GM12878 (cell line): Measurements from ENCODE around the gene NR1D2. TPM values are rescaled to one million over a fixed set of nuclear protein-coding genes. Genes with fewer than 3 reads are reported as not detected.

Source experiments
- BCL11A ChIP-seq: IDR thresholded peaks from 2 replicates; pipeline ENCODE4 v1.6.1; 2011; ENCODE audit warnings: low read depth, low read length
- CHD1 ChIP-seq: IDR thresholded peaks from 2 replicates; pipeline ENCODE4 v1.6.1; 2012; ENCODE audit warnings: low read depth, low read length, improper control_type of control experiment
- FOS ChIP-seq: IDR thresholded peaks from 3 replicates; pipeline ENCODE4 v1.6.1; 2011; ENCODE audit warnings: borderline replicate concordance; ENCODE audit not compliant: insufficient read length; ENCODE audit errors: extremely low read depth
- HSF1 ChIP-seq: fragments of 150-350 bp; IDR thresholded peaks from 2 replicates; pipeline ENCODE4 v1.6.1; 2014; ENCODE audit warnings: mild to moderate bottlenecking, low read depth, low read length
- KDM1A ChIP-seq: fragments of 200-600 bp; sonication (generic); IDR thresholded peaks from 2 replicates; pipeline ENCODE4 v1.6.1; 2016; ENCODE audit warnings: borderline replicate concordance
- KLF5 ChIP-seq: fragments of 450-650 bp; IDR thresholded peaks from 2 replicates; pipeline ENCODE4 v1.6.1; 2014; ENCODE audit warnings: mild to moderate bottlenecking; ENCODE audit not compliant: partially characterized antibody
- NR2F1 ChIP-seq: fragments of 450-650 bp; conservative IDR thresholded peaks from 2 replicates; pipeline ENCODE4 v1.6.1; 2017; ENCODE audit warnings: mild to moderate bottlenecking
- NRF1 ChIP-seq: conservative IDR thresholded peaks from 2 replicates; pipeline ENCODE4 v1.6.1; 2011; ENCODE audit warnings: mild to moderate bottlenecking, low read depth, low read length, improper control_type of control experiment
- POLR2AphosphoS2 ChIP-seq: IDR thresholded peaks from 2 replicates; pipeline ENCODE4 v1.6.1; 2011; ENCODE audit warnings: low read depth, mild to moderate bottlenecking, low read length, improper control_type of control experiment, moderate library complexity
- POLR2AphosphoS5 ChIP-seq: IDR thresholded peaks from 2 replicates; pipeline ENCODE4 v1.6.1; 2011; ENCODE audit warnings: mild to moderate bottlenecking, low read length, inconsistent platforms
- REST ChIP-seq: IDR thresholded peaks from 2 replicates; pipeline ENCODE4 v1.6.1; 2012; ENCODE audit warnings: mild to moderate bottlenecking, low read depth, low read length
- SIN3A ChIP-seq: IDR thresholded peaks from 2 replicates; pipeline ENCODE4 v1.6.1; 2012; ENCODE audit warnings: low read depth, low read length, improper control_type of control experiment
- SMAD1 ChIP-seq: fragments of 450-650 bp; IDR thresholded peaks from 2 replicates; pipeline ENCODE4 v1.6.1; 2018; ENCODE audit warnings: mild to moderate bottlenecking, low read depth; ENCODE audit not compliant: partially characterized antibody
- SREBF1 ChIP-seq: IDR thresholded peaks from 2 replicates; pipeline ENCODE4 v1.6.1; 2012; ENCODE audit warnings: mild to moderate bottlenecking, low read length
- SUPT20H ChIP-seq: IDR thresholded peaks from 2 replicates; pipeline ENCODE4 v1.6.1; 2011; ENCODE audit warnings: low read depth, mild to moderate bottlenecking, low read length, moderate library complexity, borderline replicate concordance; ENCODE audit not compliant: control insufficient read depth
- TBL1XR1 ChIP-seq: IDR thresholded peaks from 2 replicates; pipeline ENCODE4 v1.6.1; 2012; ENCODE audit warnings: low read depth, low read length, improper control_type of control experiment
- YBX1 ChIP-seq: fragments of 450-650 bp; IDR thresholded peaks from 2 replicates; pipeline ENCODE4 v1.6.1; 2016; ENCODE audit warnings: antibody characterized with exemption
- polyA plus RNA-seq, 11 experiments: library from polyadenylated mRNA; depleted of rRNA in 4 of 11; unstranded in 6 of 11; stranded (reverse) in 5 of 11; fragments of >200 nt; fragmentation: Nextera tagmentation in 4 of 11; fragmentation: Illumina TruSeq in 1 of 11; extraction: Ambion mirVana in 4 of 11; extraction: Trizol in 1 of 11; gene quantifications; 1 replicate in 1 of 11; 2 replicates in 10 of 11; pipeline versions ENCODE4 v1.2.1 to v1.2.3, GENCODE V29; 2011 to 2016; ENCODE audit warnings: inconsistent platforms in 2 of 11, missing spikeins in 2 of 11, low read depth in 1 of 11
- total RNA-seq, 4 experiments: library from RNA; depleted of rRNA in 3 of 4; stranded (reverse); fragments of >200 nt in 3 of 4; fragmentation: Illumina TruSeq in 1 of 4; extraction: Trizol in 1 of 4; gene quantifications; 2 replicates each; pipeline versions ENCODE4 v1.2.1 to v1.2.3, GENCODE V29; 2013 to 2021
- TF ChIP-seq, protein P1 (sequence below): IDR thresholded peaks from 2 replicates; pipeline ENCODE4 v1.6.1; 2012; ENCODE audit warnings: improper control_type of control experiment, low read depth, low read length; ENCODE audit not compliant: insufficient replicate concordance
- TF ChIP-seq, protein P2 (sequence below): IDR thresholded peaks from 2 replicates; pipeline ENCODE4 v1.6.1; 2012; ENCODE audit warnings: low read depth, low read length, improper control_type of control experiment

Gene NR1D2
- total and polyA plus RNA-seq, 10 of the 15 experiments (the other 5 are each of a cell fraction or from before 2014, with no cell fraction given), result 0.67 to 5.3 (median 2.6) TPM

GRCh38 chr3:23945913-23946687 lies 1.0 kb downstream of the NR1D2 start (continued):
- TF ChIP-seq, protein P1, sequence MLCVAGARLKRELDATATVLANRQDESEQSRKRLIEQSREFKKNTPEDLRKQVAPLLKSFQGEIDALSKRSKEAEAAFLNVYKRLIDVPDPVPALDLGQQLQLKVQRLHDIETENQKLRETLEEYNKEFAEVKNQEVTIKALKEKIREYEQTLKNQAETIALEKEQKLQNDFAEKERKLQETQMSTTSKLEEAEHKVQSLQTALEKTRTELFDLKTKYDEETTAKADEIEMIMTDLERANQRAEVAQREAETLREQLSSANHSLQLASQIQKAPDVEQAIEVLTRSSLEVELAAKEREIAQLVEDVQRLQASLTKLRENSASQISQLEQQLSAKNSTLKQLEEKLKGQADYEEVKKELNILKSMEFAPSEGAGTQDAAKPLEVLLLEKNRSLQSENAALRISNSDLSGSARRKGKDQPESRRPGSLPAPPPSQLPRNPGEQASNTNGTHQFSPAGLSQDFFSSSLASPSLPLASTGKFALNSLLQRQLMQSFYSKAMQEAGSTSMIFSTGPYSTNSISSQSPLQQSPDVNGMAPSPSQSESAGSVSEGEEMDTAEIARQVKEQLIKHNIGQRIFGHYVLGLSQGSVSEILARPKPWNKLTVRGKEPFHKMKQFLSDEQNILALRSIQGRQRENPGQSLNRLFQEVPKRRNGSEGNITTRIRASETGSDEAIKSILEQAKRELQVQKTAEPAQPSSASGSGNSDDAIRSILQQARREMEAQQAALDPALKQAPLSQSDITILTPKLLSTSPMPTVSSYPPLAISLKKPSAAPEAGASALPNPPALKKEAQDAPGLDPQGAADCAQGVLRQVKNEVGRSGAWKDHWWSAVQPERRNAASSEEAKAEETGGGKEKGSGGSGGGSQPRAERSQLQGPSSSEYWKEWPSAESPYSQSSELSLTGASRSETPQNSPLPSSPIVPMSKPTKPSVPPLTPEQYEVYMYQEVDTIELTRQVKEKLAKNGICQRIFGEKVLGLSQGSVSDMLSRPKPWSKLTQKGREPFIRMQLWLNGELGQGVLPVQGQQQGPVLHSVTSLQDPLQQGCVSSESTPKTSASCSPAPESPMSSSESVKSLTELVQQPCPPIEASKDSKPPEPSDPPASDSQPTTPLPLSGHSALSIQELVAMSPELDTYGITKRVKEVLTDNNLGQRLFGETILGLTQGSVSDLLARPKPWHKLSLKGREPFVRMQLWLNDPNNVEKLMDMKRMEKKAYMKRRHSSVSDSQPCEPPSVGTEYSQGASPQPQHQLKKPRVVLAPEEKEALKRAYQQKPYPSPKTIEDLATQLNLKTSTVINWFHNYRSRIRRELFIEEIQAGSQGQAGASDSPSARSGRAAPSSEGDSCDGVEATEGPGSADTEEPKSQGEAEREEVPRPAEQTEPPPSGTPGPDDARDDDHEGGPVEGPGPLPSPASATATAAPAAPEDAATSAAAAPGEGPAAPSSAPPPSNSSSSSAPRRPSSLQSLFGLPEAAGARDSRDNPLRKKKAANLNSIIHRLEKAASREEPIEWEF, result no peak
- TF ChIP-seq POLR2AphosphoS2 (no peak), FOS (no peak), SUPT20H (no peak), REST (no peak), KLF5 (peak; percentile 89), TBL1XR1 (no peak; the same call in 1 of the 2 replicates), YBX1 (no peak), NR2F1 (peak; percentile 92), HSF1 (no peak), CHD1 (0 out of 2 replicates have a peak, but pooled peaks have one; percentile 74), POLR2AphosphoS5 (peak; percentile 60), SIN3A (peak; percentile 57; the same call in 1 of the 2 replicates), BCL11A (no peak), SREBF1 (no peak), SMAD1 (no peak), NRF1 (peak; percentile 52; the same call in 1 of the 2 replicates), KDM1A (no peak)
- TF ChIP-seq, protein P2, sequence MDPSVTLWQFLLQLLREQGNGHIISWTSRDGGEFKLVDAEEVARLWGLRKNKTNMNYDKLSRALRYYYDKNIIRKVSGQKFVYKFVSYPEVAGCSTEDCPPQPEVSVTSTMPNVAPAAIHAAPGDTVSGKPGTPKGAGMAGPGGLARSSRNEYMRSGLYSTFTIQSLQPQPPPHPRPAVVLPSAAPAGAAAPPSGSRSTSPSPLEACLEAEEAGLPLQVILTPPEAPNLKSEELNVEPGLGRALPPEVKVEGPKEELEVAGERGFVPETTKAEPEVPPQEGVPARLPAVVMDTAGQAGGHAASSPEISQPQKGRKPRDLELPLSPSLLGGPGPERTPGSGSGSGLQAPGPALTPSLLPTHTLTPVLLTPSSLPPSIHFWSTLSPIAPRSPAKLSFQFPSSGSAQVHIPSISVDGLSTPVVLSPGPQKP, result no peak
